Thoracic aorta (tissue), 2 donors: ENCODE results near the gene PHLDB3. TPM values are rescaled to one million over a fixed set of nuclear protein-coding genes. Genes with fewer than 3 reads are reported as not detected.

Experiments used
- ATAC-seq: fragments of 150-250 bp; one replicate; pipeline ENCODE4 v1.8.0; 2017; ENCODE audit warnings: low read depth; ENCODE audit not compliant: insufficient number of reproducible peaks, low FRiP score
- DNase-seq: peaks from one replicate; pipeline ENCODE4 v3.0.0-alpha.2; 2020; ENCODE audit warnings: low spot score
- H3K27ac ChIP-seq, 2 donors: fragments of 200-600 bp; sonication (generic); 1 replicate in 1 of 2; 2 replicates in 1 of 2; pipeline ENCODE4 v1.5.1; 2016; ENCODE audit warnings: mild to moderate bottlenecking in 2 of 2, moderate library complexity in 2 of 2
- H3K27me3 ChIP-seq: fragments of 200-600 bp; sonication (generic); replicated peaks from 2 replicates; pipeline ENCODE4 v1.6.0; 2016; ENCODE audit warnings: mild to moderate bottlenecking; ENCODE audit not compliant: insufficient read depth
- H3K36me3 ChIP-seq: fragments of 200-600 bp; sonication (generic); one replicate; pipeline ENCODE4 v1.5.1; 2016
- H3K4me1 ChIP-seq, 2 donors: fragments of 200-600 bp; sonication (generic); 1 replicate in 1 of 2; 2 replicates in 1 of 2; pipeline versions ENCODE4 v1.5.1 to v1.6.0; 2016; ENCODE audit warnings: low read depth in 2 of 2, mild to moderate bottlenecking in 1 of 2; ENCODE audit not compliant: control insufficient read depth in 1 of 2
- H3K4me3 ChIP-seq: fragments of 200-600 bp; sonication (generic); 2 replicates; pipeline ENCODE4 v1.5.1; 2016; ENCODE audit warnings: mild to moderate bottlenecking
- H3K9me3 ChIP-seq: fragments of 200-600 bp; sonication (generic); 2 replicates; pipeline ENCODE4 v1.5.1; 2016
- CTCF ChIP-seq: fragments of 200-600 bp; sonication (generic); IDR thresholded peaks from one replicate; pipeline ENCODE4 v1.5.1; 2019; ENCODE audit warnings: antibody characterized with exemption
- total RNA-seq, 2 donors: library from RNA; depleted of rRNA; stranded (reverse); fragments of >200 nt; gene quantifications; one replicate each; pipeline versions ENCODE4 v1.1.0 to v1.2.3, GENCODE V29; 2016

PHLDB3 gene
- total RNA-seq, 2 donors from 2014 or later = 10.0 to 14.7 TPM

- no peak for TF ChIP-seq CTCF
- Histone ChIP-seq H3K4me1 (peaks cover 2 to 4% of the 10 kb centered on the region in 2 donors), H3K36me3 (no peaks in the 10 kb centered on the region), H3K27ac (no peak overlapping the region), H3K4me3 (no peak overlapping the region), H3K27me3 (no peaks in the 10 kb centered on the region), H3K9me3 (no peaks in the 10 kb centered on the region)
- no peak for ATAC-seq
- no peak for DNase-seq
These were observed 46.7 kb downstream of the PHLDB3 start for GRCh38 chr19:43457809-43458208.

- ATAC-seq (no peak), DNase-seq (no peak)
- H3K9me3 ChIP-seq = no peaks in the 10 kb centered on the region
- H3K4me1 ChIP-seq = no peaks in the 10 kb centered on the region
- H3K27me3 ChIP-seq = no peaks in the 10 kb centered on the region
- no peaks in the 10 kb centered on the region for H3K36me3 ChIP-seq
- H3K27ac ChIP-seq = no peak overlapping the region
- TF ChIP-seq CTCF = no peak
- H3K4me3 ChIP-seq = no peak overlapping the region
These were observed 49.0 kb downstream of the PHLDB3 start for GRCh38 chr19:43455321-43456113.

GRCh38 chr19:43454031-43454430 lies 50.5 kb downstream of the PHLDB3 start:
- Histone ChIP-seq H3K4me3 (no peak overlapping the region), H3K27me3 (no peaks in the 10 kb centered on the region), H3K4me1 (no peaks in the 10 kb centered on the region), H3K9me3 (no peaks in the 10 kb centered on the region), H3K27ac (no peak overlapping the region), H3K36me3 (no peaks in the 10 kb centered on the region)
- DNase-seq (no peak), ATAC-seq (no peak)
- TF ChIP-seq CTCF = no peak

GRCh38 chr19:43452582-43452981 lies 52.0 kb downstream of the PHLDB3 start:
- H3K27ac ChIP-seq = no peak overlapping the region
- DNase-seq = no peak
- H3K9me3 ChIP-seq = no peaks in the 10 kb centered on the region
- no peaks in the 10 kb centered on the region for H3K4me1 ChIP-seq
- no peak overlapping the region for H3K4me3 ChIP-seq
- ATAC-seq = no peak
- no peaks in the 10 kb centered on the region for H3K27me3 ChIP-seq
- H3K36me3 ChIP-seq = no peaks in the 10 kb centered on the region
- TF ChIP-seq CTCF = no peak

GRCh38 chr19:43450545-43450997 lies 54.0 kb downstream of the PHLDB3 start:
- H3K36me3 ChIP-seq = no peaks in the 10 kb centered on the region
- H3K27me3 ChIP-seq = no peaks in the 10 kb centered on the region
- H3K27ac ChIP-seq = no peak overlapping the region
- H3K9me3 ChIP-seq = no peaks in the 10 kb centered on the region
- no peak for TF ChIP-seq CTCF
- DNase-seq (no peak), ATAC-seq (no peak)
- no peak overlapping the region for H3K4me3 ChIP-seq
- no peaks in the 10 kb centered on the region for H3K4me1 ChIP-seq
